Activated CD8-positive, alpha-beta memory T cell treated with anti-CD3 and anti-CD28 coated beads, Interleukin-2, amount 50 U/mL, for 1 hour (primary cell): ENCODE results near the gene PRDM15.

Experiments
- DNase-seq: peaks from one replicate; pipeline ENCODE4 v3.0.0-alpha.2; 2020; ENCODE audit errors: extremely low read depth

The PRDM15 gene

GRCh38 chr21:41763996-41764395 lies 115.1 kb downstream of the PRDM15 start:
- DNase-seq: no peak

DNA sequence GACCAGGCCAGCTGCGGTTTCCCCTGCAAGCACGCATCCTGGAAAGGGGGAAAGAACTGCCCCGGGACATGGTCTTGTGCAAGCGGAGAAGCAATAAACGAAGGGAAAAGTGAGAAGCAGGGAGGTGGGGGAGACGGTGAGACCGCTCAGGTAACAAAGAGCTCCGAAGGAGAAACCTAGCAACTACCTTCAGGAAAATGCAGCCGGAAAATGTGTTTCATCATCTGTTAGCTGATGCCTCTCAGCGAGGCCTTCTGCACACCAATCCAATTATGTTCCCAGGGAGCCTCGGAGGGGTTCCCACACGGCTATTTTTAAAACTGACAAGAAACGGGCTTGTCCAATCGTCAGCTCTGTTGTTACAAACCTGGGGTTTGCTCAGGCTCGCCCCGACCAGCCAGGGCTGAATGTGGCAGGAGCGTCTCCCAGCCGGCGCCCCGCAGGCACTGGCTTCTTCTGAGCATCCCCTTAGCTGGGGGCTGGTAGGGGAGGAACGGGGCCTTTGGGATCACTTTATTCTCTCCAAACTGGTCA lies 115.7 kb downstream of the PRDM15 start:
- no peak for DNase-seq

DNA sequence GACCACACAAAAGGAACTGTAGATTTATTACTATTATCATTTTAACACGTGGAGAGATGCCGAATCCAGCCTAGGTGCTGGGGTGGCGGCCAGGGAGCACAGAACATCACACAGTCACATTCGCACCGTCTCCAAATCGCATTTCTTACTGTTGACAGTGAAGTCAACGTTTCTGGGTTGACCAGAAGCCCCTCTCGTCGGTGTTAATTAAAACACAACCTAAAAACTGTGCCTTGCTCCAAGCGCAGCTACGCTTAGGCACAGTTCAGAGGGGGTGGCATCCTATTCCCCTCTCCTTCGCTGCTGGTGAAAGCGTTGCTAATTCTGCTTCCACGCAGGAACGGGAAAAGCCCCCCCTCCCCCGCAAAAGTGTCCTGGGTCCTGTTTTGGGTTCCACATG lies 116.4 kb downstream of the PRDM15 start:
- DNase-seq: no peak

- DNase-seq: no peak
These were observed 117.1 kb downstream of the PRDM15 start for GRCh38 chr21:41761934-41762635.

- no peak for DNase-seq
These were observed 117.8 kb downstream of the PRDM15 start for GRCh38 chr21:41761211-41761933.

DNA sequence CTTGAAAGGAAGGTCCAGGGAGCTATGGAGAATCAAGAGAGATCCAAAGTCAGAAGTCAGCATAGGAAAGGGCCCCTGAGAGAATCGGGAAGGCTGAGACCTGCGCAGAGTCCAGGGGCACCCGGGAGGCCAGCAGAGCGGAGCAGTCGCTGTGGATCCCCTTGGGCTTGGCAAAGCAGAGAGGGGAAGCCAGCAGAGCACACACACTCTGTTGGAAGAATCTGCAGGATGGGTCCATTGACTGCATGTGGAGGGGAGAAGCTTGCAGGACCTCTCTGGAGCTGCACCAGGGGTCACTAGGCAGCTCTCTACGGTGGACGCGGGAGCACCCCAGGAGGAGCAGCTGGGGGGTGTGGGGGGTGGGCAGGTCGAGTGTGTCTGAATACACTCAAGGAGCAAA lies 118.7 kb downstream of the PRDM15 start:
- DNase-seq: no peak

- DNase-seq: no peak
These were observed 119.2 kb downstream of the PRDM15 start for GRCh38 chr21:41759926-41760325.

GRCh38 chr21:41759214-41759840 lies 119.8 kb downstream of the PRDM15 start:
- DNase-seq: no peak

DNA sequence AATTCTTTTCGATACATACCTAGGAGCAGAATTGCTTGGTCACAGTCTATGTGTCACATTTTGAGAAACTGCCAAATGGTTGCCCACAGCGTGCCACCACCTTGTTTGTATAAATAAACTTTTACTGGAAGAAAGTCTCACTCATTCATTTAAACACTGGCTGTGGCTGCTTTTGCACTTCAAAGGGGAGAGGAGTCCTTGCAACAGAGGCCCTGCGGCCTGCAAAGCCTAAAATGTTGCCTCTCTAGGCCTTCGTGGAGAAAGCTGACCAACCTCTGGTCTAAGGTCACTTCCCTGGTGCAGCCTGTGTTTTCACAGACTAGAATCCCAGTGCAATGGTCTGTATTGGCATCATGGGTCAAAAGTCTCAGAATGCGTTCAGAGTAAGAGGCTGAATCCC lies 120.6 kb downstream of the PRDM15 start:
- no peak for DNase-seq

DNA sequence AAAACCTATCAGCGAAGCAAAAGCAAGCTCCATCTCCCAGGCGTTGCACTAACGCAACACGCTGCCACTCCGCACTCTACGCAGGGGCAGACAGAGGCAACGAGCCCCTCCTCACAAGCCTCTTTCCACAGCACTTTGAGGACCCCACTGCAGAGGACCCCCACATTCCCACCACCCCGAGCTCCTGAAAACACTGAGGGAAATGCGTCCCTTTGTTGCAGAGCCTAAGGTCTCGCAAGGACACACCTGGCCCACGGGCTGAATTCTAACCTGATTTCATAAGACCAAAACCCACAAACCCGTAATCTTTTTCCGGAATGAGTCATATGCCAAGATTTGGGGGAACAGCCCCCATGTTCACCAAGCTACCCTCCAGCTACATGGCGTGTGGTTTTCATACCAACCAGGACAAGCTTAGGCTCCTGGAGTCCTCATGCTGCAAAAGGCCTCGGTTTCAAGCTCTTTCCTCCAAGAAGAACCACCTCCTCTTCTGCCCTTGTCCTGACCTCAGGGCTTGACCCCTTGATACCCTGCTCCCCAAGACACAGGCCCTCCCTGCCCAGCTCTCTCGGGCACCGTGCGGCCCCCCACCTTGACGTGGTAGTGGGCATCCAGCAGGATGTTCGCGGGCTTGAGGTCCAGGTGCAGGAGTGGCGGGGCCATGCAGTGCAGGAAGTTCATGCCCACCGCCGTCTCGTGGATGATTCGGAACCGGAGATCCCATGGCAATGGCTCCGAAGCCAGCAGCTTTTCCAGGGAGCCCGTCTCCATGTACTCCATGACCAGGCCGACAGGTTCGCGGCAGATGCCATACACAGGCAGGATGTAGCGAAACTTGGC lies 123.0 kb downstream of the PRDM15 start:
- DNase-seq: no peak

DNA sequence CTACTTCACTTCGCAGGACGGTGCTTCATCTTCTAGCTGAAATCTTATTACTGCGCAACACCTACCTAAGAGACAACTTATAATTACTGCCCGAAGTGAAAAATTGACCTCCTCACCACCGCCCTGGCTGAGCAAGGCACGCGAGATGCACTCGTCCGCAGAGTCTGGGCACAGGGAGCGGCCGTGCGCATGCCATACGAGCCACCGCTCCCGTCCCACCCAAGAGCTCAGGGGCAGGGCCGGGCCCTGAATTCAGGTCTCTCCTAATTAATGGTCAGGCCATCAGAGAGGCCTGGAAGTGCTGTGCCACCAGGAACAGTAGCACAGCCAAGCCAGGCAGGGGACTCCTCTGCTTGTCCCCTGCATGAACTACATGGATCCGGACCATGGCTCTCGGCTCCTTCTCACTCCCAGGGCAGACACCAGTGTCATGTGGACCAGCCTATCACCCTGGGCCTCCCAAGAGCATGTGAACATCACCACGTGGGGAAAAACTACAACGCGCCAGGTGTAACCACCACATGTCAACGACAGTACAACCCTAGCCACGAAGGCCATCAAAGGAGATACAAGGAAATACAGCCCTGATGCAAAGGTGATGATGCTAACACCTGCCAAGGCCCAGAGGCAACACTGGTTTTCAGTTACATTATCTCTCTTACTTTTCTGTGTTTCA lies 123.7 kb downstream of the PRDM15 start:
- DNase-seq: no peak

- DNase-seq: no peak
These were observed 124.7 kb downstream of the PRDM15 start for GRCh38 chr21:41754479-41754891.

DNA sequence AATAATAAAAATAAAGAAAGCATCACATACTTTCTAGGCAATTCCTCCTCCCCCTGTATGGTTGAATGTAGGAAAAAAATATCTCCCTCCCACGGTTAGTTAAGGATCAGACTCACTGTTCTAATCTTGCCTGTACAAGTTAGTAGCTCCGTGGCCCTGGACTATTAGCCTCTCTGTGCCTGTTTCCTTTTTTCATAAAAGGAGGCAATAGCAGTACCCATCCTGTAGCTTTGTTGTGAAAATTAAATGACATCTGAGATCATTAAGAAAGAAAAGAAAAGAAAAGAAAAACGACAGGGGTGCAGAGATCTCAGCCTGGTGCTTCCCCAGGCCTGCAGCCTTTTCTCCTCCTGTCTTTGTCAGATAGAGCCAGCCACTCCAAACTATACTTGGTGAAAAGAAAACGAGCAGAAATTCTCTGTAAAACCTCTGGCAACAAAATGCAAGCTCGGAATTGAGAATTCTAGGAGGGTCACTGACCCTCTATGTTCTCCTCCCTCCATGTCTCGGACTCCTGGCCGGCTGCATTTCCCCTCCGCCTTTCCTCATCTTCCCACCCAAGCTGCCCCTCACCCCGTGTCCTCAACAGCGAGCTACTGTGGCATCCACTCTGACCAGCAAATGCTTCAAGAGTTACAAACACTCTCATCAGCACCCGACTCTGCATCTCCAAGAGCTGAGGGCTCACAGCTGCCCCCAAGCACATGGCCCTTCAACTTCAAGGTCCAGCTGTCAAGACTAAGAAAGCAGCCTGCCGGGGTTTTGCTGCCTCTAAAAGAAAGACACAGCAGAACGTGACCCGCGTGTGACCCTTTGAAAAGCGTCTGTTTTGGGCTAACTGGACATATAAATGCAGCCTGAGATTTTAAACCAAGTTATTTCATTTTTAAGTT lies 125.9 kb downstream of the PRDM15 start:
- no peak for DNase-seq

DNA sequence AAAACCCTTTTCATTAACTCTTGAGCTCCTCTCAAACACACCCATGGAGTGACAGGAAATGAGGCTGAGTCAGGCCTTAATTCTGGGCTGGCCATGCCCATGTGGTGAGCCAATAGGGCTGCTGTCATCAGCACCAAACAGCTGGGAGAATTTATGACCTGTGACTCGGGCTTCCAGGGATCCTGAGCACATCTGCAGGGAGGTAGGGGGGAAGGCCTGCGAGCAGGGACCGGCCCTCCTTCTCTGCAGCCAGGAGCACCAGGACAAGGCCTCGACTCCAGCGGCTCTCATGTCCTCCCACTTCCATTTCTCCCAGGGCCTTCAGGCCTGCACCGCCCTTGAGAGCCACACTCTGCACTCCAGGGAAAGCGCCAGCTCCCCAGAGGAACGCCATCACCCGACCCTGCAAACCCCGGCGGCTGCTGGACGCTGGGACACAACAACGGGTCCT lies 126.9 kb downstream of the PRDM15 start:
- DNase-seq: no peak

DNA sequence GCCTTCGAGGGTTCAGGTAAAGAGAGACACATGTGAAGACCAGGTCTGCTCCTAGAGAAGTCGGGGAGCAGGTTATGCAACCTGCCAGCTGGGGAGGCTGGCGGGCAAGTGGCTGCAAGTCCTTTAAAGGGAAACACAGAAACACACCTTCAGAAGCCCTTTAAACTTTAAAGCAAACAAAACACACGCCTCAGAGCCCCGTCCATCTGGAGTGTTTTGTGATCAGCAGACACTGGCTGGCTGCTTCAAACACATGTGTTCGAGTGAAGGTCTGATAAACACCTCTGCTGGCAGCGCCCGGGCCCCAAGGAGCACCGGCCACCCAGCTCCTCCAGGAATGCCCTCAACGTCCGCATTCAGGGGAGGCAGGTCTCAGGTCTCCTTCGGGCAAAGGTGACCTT lies 127.5 kb downstream of the PRDM15 start:
- no peak for DNase-seq

DNA sequence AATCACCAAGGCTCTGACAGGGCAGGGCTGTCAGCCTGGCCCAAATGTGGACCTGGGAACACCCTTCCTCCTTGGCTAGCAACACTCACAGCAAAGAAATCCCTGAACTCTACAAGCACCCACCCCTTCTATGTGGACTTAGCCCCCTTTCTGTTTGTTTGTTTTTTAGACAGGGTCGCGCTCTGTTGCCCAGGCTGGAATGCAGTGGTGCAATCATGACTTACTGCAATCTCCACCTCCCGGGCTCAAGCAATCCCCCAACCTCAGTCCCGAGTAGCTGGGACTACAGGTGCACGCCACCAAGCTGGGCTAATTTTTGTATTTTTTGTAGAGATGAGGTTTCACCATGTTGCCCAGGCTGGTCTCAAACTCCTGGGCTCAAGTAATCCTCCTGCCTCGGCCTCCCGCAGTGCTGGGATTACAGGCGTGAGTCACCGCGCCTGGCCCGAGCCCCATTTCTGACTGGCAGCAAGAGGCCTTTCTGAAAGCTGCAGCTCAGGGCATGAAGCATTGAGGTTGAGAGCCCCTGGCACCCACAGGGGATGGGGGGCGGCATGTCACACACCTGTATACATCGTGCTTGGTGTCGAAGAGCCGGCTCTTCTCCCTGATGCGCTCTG lies 128.5 kb downstream of the PRDM15 start:
- DNase-seq: no peak

DNA sequence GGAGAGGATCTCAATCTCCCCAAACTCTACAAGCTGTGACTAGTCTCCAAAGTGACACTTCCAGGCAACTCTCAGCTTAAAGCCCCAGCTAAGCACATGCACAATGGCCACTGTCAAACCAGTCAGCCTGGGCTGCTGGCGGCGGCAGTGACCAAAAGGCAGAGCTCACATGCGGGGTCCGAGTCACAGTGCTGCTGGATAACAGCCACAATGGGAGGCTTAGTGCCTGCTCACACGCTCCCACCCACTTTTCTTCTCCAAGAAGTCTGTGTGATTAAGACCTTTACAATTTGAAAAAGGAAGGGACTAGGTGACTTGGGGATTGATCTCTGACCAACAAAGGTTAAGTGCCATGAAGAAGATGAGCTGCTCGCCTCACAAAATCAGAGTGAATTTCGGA lies 129.1 kb downstream of the PRDM15 start:
- no peak for DNase-seq

DNA sequence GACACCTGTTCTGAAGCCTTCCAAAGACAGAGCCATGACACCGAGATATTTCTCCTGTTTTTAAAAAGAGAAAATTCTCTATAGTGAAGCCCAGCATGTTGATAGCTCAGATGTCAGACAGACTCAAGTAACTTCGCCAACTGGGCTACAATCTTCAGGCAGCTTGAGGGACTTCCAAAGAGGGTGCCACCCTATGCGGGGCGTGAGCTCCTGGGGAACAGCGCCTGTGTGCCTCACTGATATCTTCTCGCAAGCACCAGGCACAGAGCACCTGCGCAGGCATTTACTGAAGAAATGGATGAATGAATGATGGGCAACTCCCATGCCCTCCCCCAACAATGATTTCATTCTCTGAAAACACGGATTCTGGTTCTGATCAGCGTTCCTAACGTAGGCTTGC lies 129.9 kb downstream of the PRDM15 start:
- no peak for DNase-seq
